ENCODE measurements around the gene EFNA1.

EFNA1 gene

DNA sequence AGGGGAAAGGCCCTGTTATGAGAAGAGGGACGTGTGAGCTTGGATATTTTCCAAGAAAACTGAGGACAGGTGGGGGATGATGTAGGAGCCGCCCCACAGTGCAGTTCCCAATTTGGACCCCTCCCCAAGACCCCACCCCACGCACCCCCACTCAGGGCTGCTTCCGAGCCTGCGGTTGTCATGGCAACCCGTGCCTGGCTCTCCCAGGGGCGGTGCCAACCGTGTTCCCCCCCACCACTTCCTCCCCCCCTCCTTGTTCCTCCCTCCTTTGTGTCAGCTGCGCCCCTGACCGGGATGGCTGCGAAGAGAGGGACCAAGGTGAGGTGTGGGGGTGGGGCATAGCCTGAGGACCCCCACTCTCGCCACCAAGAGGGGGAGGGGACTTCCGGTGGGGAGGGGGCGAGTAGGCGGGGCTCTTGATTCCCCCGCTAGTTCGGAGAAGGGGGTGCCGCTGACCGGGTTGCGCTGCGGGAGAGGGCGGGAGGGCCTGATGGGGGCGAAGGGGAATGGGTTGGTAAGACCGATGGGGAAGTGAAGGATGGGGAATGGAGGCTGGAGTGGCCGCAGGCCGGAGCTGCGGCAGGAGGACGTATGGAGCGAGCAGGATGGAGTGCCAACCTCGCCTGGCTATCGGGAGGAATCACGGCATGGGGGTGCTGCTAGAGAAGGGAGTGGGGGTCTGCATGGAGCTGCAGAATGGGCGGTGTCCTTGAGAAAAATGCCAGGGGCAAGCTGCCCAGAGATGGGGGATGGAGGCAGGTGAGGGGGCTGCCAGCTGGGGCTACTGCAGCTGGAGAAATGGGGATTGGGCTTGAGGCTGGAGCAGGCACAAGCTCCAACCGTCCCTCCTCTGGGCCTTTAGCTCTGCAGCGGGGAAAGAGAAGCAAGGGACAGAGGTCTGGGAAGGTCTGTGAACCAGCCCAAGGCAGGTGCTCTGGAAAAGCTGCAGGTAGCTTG, 46.9 kb downstream of the EFNA1 start:
- FAIRE-seq (no peak), DNase-seq (ENCODE audit: low spot score) (peak; percentile 61)

DNA sequence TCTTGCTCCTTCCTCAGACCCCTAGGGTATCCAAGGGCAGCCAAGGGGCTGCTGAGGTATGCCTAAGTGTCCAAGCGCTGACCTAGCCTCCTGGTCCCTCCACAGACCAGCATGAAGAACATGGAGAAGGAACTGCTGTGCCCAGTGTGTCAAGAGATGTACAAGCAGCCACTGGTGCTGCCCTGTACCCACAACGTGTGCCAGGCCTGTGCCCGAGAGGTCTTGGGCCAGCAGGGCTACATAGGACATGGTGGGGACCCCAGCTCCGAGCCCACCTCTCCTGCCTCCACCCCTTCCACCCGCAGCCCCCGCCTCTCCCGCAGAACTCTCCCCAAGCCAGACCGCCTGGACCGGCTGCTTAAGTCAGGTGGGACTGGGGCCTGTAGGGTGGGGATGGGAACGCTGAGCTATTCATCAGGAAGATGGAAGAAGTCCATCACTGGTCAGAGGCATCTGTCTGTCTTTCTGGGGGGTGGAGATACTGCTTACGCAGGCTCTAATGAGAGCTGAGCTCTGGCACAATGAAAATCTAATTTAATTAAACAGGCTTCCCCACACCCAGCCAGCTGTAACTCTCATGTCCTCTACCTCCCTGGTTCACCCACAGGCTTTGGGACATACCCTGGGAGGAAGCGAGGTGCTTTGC, 47.7 kb downstream of the EFNA1 start:
- FAIRE-seq (no peak), DNase-seq (ENCODE audit: low spot score) (no peak)

DNA sequence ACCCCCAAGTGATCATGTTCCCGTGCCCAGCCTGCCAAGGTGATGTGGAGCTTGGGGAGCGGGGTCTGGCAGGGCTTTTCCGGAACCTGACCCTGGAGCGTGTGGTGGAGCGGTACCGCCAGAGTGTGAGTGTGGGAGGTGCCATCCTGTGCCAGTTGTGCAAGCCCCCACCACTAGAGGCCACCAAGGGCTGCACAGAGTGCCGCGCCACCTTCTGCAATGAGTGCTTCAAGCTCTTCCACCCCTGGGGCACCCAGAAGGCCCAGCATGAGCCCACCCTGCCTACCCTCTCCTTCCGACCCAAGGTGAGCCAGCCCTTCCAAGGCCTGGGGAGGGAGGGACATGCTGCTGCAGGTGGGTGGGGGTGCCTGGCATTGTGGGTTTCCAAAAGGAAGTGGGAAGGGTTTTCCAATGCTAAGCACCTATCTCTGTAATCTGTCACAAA, 48.3 kb downstream of the EFNA1 start:
- FAIRE-seq (no peak), DNase-seq (ENCODE audit: low spot score) (no peak)

DNA sequence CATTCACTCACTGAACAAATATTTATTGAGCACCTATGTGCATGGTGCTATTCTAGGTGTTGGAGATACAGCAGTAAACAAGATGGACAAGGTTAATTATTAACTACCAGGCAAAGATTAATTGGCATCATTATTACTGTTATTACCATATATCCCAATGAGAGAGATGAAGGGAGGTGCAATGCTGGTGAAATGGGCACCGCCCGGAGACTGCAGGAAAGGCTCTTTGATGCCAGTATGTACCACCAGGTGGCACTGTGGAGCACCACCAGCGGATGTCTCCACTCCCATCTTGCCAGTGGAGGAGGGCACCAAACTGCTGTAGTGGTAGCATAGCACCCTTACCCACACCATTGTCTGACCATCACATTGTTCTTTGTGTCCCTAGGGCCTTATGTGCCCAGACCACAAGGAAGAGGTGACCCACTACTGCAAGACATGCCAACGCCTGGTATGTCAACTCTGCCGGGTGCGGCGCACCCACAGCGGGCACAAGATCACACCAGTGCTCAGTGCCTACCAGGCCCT, 48.9 kb downstream of the EFNA1 start:
- peak; percentile 50 for FAIRE-seq
- DNase-seq (ENCODE audit: low spot score) = peak; percentile 89

DNA sequence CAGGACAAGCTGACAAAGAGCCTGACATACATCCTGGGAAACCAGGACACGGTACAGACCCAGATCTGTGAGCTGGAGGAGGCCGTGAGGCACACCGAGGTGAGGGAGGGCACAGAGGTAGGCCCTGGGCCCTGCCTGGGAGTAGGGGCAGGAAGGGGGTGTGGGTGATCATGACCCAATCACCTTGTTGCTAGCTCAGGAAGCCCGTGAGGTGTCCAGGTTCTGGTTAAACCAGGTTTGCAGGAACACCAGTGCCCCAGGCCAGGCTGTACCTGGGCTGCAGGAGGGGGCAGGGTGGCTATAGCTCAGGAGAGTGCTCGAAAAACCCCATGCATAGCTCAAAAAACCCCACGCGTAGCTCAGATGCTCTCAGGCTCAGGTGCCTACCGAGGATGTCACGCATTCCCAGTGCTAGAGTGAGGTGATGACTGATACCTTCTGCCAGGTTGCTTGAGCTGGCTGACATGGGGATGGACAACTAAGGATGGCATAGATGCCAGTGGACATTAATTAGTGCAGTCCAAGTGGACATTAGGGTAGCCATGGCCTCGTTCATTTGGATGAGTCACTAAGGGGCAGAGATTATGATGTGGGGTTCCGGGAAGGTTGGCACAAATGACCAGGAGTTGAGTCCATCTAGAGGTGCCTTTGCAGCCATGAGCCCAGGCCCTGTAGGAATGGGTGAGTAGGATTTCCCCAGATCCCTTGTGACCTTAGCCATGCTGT, 49.7 kb downstream of the EFNA1 start:
- no peak for FAIRE-seq
- no peak for DNase-seq (ENCODE audit: low spot score)

DNA sequence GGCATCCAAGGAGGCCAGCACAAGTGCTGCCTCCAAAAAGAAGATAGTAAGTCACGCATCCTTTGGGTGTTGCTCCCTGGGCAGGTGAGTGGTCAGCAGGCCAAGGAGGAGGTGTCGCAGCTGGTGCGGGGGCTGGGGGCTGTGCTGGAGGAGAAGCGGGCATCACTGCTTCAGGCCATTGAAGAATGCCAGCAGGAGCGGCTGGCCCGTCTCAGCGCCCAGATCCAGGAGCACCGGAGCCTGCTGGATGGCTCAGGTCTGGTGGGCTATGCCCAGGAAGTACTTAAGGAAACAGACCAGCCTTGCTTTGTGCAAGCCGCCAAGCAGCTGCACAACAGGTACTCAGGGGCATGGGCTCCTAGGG, 50.2 kb downstream of the EFNA1 start:
- FAIRE-seq (no peak), DNase-seq (ENCODE audit: low spot score) (no peak)

DNA sequence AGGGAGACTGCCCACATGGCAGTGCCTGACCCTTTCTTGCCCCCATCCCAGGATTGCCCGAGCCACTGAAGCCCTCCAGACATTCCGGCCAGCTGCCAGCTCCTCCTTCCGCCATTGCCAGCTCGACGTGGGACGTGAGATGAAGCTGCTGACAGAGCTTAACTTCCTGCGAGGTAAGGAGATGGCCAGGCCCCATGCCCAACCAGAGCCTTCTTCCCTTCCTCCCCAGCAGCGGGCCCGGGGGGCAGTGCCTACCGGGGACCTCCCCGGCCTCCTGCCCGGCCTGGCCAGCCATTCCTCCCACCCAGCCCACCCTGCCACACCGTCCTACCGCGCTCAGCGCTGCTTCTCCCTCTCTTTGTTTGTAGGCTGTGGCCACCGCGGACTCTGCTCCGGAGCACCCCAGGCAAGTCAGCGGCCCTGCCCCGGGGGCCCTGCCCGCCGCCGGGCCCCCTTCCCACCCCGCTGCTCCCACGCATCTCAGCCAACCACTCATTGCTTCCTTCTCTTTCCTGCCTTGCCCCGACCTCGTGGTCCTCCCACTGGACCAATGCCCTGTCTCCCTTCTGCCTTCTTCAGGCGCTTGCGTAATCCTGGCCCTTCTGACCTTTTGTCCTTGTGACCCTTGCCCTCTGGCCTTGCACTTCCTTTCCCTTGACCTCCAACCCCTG, 50.9 kb downstream of the EFNA1 start:
- DNase-seq (ENCODE audit: low spot score) = no peak
- no peak for FAIRE-seq

GRCh38 chr1:155179112-155180031, 51.7 kb downstream of the EFNA1 start:
- no peak for DNase-seq (ENCODE audit: low spot score)
- no peak for FAIRE-seq

DNA sequence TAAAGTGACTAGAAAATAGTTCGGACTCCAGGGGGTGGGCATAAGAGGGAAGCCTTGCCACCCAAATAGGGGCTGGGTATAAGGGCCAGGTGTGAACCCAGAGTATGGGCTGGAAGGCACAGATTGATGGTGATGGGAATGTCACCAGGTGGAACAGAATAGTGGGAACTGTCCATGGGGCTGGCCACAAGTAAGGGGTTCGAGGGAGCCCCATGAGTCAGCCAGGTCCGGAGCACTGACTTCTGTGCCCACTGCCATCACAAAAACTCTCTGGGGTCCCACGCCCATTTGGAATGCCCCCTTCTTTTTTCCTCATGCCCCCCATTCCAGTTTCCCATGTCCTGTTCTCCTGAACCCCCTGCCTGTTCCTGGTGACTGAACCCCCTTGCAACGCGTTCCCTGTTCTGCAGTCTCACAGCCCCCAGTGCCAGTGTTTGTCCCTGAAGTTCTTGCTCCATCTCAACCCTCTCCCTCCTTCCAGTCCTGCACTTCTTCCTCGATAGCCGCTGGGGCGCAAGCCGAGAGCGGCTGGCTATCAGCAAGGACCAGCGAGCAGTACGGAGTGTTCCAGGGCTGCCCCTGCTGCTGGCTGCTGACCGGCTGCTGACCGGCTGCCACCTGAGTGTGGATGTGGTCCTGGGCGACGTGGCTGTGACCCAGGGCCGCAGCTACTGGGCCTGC, 53.8 kb downstream of the EFNA1 start:
- no peak for DNase-seq (ENCODE audit: low spot score)
- FAIRE-seq = no peak

DNA sequence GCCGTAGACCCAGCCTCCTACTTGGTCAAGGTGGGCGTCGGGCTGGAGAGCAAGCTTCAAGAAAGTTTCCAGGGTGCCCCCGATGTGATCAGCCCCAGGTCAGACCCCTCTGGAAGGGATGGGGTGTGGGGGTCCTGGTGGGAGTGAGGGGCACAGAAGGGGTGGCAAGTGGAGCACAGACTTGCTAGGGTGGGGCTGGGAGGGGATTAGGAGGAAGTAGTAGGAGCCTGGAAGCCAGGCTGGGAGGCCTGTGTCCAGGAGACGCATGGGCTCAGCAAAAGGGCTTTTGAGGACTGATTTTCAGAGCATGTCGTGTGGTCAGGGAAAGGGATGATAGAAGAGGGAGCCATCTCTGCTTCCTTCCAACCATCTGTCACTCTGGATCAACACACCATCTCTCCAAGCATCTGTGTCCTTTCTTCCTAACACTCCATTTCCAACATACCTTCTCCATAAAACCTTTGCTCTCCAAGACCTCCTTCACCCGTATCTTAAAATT, 54.4 kb downstream of the EFNA1 start:
- FAIRE-seq (no peak), DNase-seq (ENCODE audit: low spot score) (no peak)

DNA sequence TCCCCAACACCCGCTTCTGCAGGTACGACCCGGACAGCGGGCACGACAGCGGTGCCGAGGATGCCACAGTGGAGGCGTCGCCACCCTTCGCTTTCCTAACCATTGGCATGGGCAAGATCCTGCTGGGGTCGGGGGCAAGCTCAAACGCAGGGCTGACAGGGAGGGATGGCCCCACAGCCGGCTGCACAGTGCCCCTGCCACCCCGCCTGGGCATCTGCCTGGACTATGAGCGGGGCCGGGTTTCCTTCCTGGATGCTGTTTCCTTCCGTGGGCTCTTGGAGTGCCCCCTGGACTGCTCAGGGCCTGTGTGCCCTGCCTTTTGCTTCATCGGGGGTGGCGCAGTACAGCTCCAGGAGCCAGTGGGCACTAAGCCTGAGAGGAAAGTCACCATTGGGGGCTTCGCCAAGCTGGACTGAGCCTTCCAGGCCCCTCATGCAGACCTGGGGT, 56.1 kb downstream of the EFNA1 start:
- FAIRE-seq (no peak), DNase-seq (ENCODE audit: low spot score) (no peak)

DNA sequence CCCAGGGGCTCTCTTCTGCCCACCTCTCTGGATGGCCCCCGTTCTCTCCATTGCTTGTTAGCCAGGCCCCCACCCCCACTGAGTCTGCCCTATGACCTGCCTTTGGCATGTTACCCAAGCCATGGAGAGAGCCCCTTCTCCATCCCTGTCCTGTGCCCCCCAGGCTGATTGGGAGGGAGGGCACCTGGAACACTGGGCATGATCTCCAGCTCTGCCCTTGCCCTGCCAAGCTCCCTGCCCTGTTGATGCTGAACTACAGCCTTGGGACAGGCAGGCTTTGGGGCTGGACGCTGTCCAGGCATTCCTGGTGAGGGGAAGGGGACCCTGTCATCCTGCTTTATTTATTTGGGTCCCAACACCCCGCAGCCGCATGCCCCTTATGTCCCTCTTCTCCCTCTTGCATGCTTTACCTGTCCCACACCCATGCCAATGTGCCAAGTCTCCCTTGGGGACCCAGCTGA, 56.7 kb downstream of the EFNA1 start:
- no peak for FAIRE-seq
- no peak for DNase-seq (ENCODE audit: low spot score)
